GM19328 (cell line): ENCODE data around the gene CPSF7.
"Not testable (repeated sequence)": the region's sequence is repeated elsewhere in the genome, so short reads cannot be mapped to it uniquely, and the experiment has no call there.

Experiments
- ATAC-seq: cut with Tn5 transposase; IDR thresholded peaks from one replicate; pipeline ENCODE4 v1.9.1; 2021; ENCODE audit warnings: mild to moderate bottlenecking, moderate library complexity; ENCODE audit not compliant: unreplicated experiment

Gene CPSF7

GRCh38 chr11:61429691-61430582 is at the start of gene CPSF7, which contains the start of gene SDHAF2:
Gene CPSF7, minus strand, starts transcription at chr11:61429975. Its CDS starts 740 bp downstream, at chr11:61429235.
Gene SDHAF2, plus strand, starts transcription at chr11:61430124. Its CDS starts 23 bp downstream, at chr11:61430147.
- peak; percentile 85 for ATAC-seq

- no peak for ATAC-seq
Measured at GRCh38 chr11:61477727-61478148, 48.0 kb upstream of the CPSF7 start.

GRCh38 chr11:61477126-61477525 is 47.4 kb upstream of the CPSF7 start:
- ATAC-seq = no peak

- ATAC-seq = no peak
Measured at GRCh38 chr11:61476371-61476770, 46.6 kb upstream of the CPSF7 start.

GRCh38 chr11:61475433-61475832 is 45.7 kb upstream of the CPSF7 start:
- ATAC-seq = no peak

- no peak for ATAC-seq
Measured at GRCh38 chr11:61474013-61474643, 44.4 kb upstream of the CPSF7 start.

GRCh38 chr11:61473370-61474012 is 43.7 kb upstream of the CPSF7 start:
- no peak for ATAC-seq

- no peak for ATAC-seq
Measured at GRCh38 chr11:61472868-61473267, 43.1 kb upstream of the CPSF7 start.

GRCh38 chr11:61472282-61472681 is 42.5 kb upstream of the CPSF7 start:
- no peak for ATAC-seq

GRCh38 chr11:61468002-61468401 is 38.2 kb upstream of the CPSF7 start:
- no peak for ATAC-seq

GRCh38 chr11:61467602-61468001 is 37.8 kb upstream of the CPSF7 start:
- ATAC-seq = not testable (repeated sequence)

GRCh38 chr11:61460986-61461385 is 31.2 kb upstream of the CPSF7 start:
- ATAC-seq = no peak

GRCh38 chr11:61460474-61460881 is 30.7 kb upstream of the CPSF7 start:
- no peak for ATAC-seq

- no peak for ATAC-seq
Measured at GRCh38 chr11:61454520-61454919, 24.7 kb upstream of the CPSF7 start.

- ATAC-seq = no peak
Measured at GRCh38 chr11:61453695-61454094, 23.9 kb upstream of the CPSF7 start.

- no peak for ATAC-seq
Measured at GRCh38 chr11:61452825-61453224, 23.1 kb upstream of the CPSF7 start.

GRCh38 chr11:61448552-61448927 is 18.8 kb upstream of the CPSF7 start:
- no peak for ATAC-seq

GRCh38 chr11:61447601-61448551 is 18.1 kb upstream of the CPSF7 start:
- ATAC-seq = no peak

GRCh38 chr11:61446211-61446651 is 16.5 kb upstream of the CPSF7 start:
- no peak for ATAC-seq

- no peak for ATAC-seq
Measured at GRCh38 chr11:61445516-61445915, 15.7 kb upstream of the CPSF7 start.
